Dedifferentiated amniotic fluid mesenchymal stem cell (primary cell): ENCODE data around the gene ARSG.

Experiments
- DNase-seq: peaks from one replicate; pipeline ENCODE4 v3.0.0-alpha.2; 2016; ENCODE audit errors: extremely low spot score

ARSG gene

GRCh38 chr17:68451670-68452354 is 160.5 kb downstream of the ARSG start:
- DNase-seq, result no peak

GRCh38 chr17:68452724-68453290 is 161.5 kb downstream of the ARSG start:
- DNase-seq, result no peak

- DNase-seq, result no peak
Measured at GRCh38 chr17:68453991-68454665, 162.8 kb downstream of the ARSG start.

GRCh38 chr17:68455901-68456338 is 164.6 kb downstream of the ARSG start:
- peak; percentile 72 for DNase-seq

GRCh38 chr17:68456339-68457167 is 165.3 kb downstream of the ARSG start:
- DNase-seq, result peak; percentile 89

GRCh38 chr17:68457168-68457538 is 165.9 kb downstream of the ARSG start, which contains the start of gene WIPI1:
TSS of gene WIPI1 (minus strand) at chr17:68457496. CDS start at chr17:68457421, 75 bp downstream.
- DNase-seq, result no peak

- peak; percentile 98 for DNase-seq
Measured at GRCh38 chr17:68457539-68458259, 166.4 kb downstream of the ARSG start.

- DNase-seq, result no peak
Measured at GRCh38 chr17:68458260-68459036, 167.2 kb downstream of the ARSG start.

- no peak for DNase-seq
Measured at GRCh38 chr17:68459037-68459639, 167.8 kb downstream of the ARSG start.

- no peak for DNase-seq
Measured at GRCh38 chr17:68460146-68460545, 168.9 kb downstream of the ARSG start.

GRCh38 chr17:68460715-68461114 is 169.4 kb downstream of the ARSG start:
- DNase-seq, result no peak

GRCh38 chr17:68461122-68461539 is 169.8 kb downstream of the ARSG start:
- DNase-seq, result no peak

GRCh38 chr17:68461589-68461988 is 170.3 kb downstream of the ARSG start:
- no peak for DNase-seq

- peak; percentile 88 for DNase-seq
Measured at GRCh38 chr17:68462381-68463210, 171.3 kb downstream of the ARSG start.

GRCh38 chr17:68463211-68464019 is 172.1 kb downstream of the ARSG start:
- no peak for DNase-seq

- DNase-seq, result no peak
Measured at GRCh38 chr17:68468334-68468733, 177.0 kb downstream of the ARSG start.

GRCh38 chr17:68468788-68469187 is 177.5 kb downstream of the ARSG start:
- no peak for DNase-seq
